Measurements from ENCODE around the gene SPINK8.

- no peak for TF ChIP-seq CTCF (IDR thresholded peaks at IDR 0.05)
- no peak for TF ChIP-seq POLR2A (IDR thresholded peaks at IDR 0.05)
- TF ChIP-seq POLR2AphosphoS5 (IDR thresholded peaks at IDR 0.05), result peak in 1 of 3 donors; percentile 13
These were observed 65.0 kb downstream of the SPINK8 start for GRCh38 chr3:48268381-48268935.
